Esophagus mucosa (tissue), 1 donor: ENCODE data around the gene FAM151A. TPM values are rescaled to one million over a fixed set of nuclear protein-coding genes. Genes with fewer than 3 reads are reported as not detected.
"Not testable (repeated sequence)": the region's sequence is repeated elsewhere in the genome, so short reads cannot be mapped to it uniquely, and the experiment has no call there.

ENCODE experiments used
- ATAC-seq: fragments of 200-7000 bp; cut with Tn5 transposase; one replicate; pipeline ENCODE4 v1.9.1; 2020
- total RNA-seq: library from RNA; stranded (reverse); gene quantifications from one replicate; pipeline ENCODE4 v1.2.4, GENCODE V29; 2023
- donor health status: DM: yes; HTN: yes; CAD: no.

Gene FAM151A
- total RNA-seq, 1 donor from 2014 or later = not detected

DNA sequence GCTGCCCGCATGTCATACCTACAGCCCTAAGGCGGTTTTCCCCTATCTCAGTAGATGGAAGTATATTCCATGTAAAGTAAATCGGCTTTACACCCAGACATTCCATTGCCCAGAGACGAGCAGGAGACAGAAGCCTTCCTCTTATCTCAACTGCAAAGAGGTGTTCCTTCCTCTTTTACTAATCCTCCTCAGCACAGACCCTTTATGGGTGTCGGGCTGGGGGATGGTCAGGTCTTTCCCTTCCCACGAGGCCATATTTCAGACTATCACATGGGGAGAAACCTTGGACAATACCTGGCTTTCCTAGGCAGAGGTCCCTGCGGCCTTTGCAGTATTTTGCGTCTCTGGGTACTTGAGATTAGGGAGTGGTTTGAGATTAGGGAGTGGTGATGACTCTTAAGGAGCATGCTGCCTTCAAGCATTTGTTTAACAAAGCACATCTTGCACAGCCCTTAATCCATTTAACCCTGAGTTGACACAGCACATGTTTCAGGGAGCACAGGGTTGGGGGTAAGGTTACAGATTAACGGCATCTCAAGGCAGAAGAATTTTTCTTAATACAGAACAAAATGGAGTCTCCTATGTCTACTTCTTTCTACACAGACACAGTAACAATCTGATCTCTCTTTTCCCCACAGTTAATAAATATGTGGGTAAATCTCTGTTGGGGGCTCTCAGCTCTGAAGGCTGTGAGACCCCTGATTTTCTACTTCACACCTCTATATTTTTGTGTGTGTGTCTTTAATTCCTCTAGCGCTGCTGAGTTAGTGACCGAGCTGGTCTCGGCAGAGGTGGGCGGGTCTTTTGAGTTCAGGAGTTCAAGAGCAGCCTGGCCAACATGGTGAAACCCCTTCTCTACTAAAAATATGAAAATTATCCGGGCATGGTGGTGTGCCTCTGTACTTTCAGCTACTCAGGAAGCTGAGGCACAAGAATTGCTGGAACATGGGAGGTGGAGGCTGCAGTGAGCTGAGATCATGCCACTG lies 13.4 kb upstream of the FAM151A start:
- not testable (repeated sequence) for ATAC-seq

DNA sequence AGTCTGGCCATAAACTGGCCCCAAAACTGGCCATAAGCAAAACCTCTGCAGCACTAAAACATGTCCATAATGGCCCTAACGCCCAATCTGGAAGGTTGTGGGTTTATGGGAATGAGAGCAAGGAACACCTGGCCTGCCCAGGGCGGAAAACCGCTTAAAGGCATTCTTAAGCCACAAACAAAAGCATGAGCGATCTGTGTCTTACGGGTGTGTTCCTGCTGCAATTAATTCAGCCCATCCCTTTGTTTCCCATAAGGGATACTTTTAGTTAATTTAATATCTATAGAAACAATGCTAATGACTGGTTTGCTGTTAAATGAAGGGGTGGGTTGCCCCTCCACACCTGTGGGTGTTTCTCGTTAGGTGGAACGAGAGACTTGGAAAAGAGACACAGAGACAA lies 12.5 kb upstream of the FAM151A start:
- not testable (repeated sequence) for ATAC-seq

DNA sequence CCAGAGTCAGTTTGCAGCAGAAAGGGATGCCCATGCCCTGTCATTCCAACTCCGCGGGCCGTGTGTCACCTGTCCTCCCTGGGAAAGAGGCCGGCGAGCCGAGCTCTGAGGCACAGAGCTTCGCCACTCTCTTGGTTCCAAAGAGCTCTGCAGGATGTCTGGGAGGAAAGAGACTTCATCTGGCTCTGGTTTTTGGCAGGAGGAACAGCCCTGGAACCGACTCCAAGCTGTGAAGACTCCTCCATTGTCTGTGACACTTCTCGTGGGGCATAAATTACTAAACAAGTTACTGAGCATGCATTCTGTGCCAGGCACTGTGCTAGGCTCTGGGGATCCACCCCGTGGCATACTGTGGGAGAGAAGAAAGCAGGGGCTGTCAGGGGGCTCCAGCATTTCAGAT lies 3.9 kb upstream of the FAM151A start:
- ATAC-seq = no peak

DNA sequence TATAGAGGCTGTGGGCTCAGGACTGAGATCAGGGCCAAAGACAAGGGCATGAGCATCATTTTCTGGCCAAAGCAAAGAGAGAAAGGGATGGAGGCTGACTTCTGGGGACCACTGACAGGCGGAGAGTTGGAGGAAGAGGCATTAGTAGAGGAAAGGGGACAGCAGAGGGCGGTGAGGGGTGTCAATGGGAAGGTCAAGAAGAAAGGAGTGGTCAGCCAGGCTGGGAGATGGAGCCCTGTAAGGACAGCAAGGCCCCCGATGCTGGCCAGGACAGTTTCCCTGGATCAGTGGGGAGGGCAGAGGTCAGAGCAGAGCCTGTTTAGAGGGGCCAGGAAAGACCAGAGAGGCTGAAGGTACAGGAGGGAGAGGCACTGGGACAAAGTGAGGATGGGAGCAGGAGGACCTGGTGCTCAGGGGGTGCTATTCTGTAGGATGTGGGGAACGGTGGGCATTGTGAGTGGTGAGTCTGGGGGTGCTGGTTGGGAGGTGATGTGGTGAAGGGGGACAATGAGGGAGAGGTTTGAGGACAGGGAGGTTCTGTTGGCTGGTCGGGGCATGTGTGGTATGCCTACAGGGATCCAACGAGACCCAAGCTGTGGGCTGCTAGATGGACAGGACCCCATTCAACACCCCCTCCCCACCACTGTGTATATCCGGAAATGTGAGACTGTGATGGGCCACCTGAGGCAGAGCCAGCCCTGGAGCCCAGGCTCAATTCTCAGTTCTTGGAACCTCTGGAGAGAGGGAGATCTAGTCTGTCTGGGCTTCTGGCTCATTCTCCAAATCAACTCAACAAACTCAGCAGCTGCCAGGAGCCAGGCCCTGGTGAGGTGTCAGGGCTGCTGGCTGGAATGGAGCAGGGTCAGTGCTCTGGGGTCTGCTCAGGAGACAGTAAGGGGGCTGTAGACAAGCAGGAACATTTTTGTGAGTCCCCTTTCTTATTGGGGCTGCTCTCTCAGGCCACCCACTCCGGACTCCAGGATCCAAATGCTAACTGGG lies 1.4 kb upstream of the FAM151A start:
- no peak for ATAC-seq

DNA sequence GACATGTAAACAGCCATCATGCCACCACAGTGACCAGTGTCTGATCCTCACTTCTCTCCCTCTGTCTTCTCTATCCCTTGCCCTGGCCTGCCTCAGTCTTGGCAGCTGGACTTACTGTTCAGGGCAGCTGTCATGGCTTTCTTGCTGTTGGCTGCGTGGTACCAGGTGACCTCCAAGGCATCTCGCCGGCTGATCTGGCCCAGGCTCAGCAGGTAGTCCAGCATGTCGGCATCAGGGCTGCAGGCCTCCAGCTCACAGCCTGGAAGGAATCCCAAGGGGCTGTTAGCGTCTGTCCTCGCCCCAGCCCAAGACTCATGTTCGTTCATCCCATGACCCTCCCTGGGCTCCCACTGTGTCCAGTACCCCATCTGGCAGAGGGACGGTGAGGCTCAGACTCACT lies 3.6 kb downstream of the FAM151A start:
- ATAC-seq = no peak

DNA sequence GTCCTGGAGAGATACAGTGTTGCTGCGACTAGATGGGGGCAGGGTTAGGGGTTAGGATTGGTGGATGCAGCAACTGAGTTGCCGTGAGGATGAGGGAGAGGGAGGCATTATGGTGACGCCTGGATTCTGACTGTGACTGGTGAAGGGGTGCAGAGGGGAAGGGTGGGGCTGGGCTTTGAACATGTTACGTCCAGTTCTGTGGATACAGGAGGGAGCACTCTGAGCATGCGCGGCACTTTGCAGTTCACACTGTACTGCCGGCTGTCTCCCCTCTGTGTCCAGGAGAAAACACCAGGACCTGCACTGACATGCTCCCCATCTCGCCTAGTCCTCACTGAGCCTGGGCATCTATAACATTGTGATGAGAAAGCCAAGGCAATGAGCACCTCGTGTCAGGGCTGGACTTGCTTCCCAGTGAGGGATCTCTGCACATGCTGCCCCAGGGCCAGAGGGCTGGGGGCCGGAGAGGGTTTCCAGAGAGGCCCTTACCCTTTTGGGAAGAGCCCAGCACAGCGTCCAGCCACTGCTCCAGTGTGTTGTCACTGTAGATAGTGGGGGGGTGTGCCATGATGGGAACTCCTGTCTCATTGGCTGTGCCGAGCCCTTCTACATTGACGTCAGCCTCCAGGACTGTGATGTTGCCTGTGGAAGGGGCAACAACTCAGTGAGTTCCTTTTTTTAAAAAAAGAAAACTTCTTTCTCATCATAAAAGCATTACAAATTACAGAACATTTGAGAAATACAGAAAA lies 7.6 kb downstream of the FAM151A start:
- ATAC-seq = peak; percentile 85

DNA sequence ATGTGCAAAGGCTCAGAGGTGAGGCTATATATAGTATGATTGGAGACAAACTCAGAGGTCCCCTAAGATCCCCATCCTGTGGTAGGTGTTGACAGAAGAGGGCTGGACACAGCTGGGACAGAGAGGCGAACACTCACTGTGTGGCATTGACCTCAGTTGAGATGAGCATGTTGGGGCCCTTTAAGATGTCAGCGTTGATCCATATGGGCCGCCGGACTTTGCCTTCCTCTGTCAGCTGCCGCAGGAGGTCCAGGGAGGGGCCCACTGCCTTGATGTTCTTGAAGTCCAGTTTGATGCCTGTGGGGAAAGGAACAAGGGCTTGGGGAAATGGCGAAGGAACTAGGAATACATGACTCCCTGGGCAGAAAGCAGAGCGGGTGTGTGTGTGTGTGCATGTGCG lies 8.8 kb downstream of the FAM151A start:
- ATAC-seq = no peak

DNA sequence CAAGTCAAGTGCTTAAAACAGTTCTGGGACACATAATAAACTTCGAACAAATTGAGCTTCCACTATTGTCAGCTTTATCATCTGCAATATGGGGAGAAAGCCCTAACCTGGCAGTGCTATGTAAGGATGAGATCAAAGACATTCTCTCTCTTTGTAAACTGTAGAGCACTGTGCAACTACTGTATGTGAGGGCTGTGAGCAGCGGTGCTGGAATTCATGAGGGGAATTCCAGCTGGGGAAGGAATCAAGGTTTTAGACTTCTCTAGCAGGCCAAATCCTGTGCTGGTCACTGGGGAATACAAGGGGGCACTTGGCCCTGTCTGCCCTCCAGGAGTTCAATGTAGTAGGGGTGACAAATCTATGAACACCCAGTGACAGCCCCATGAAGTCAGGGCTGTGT lies 9.3 kb downstream of the FAM151A start:
- ATAC-seq = no peak

DNA sequence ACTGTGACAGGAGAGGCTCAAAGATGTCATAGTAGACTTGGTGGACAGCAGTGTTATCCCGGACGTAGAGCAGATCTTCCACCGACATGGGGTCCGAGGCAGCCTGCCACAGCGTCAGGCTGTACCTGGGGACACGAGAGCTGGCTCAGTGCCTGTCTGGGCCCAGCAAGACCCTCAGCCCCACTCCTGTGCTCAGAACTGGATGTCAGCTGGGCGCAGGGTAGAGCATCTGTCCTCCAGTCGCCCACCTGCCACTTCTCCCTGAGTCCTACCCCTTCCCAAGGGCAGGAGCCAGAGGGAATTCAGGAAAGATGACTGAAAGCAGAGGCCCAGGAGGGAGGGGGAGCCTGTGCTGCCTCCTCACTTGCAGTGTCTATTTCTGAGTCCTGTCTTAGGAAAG lies 11.7 kb downstream of the FAM151A start:
- no peak for ATAC-seq

DNA sequence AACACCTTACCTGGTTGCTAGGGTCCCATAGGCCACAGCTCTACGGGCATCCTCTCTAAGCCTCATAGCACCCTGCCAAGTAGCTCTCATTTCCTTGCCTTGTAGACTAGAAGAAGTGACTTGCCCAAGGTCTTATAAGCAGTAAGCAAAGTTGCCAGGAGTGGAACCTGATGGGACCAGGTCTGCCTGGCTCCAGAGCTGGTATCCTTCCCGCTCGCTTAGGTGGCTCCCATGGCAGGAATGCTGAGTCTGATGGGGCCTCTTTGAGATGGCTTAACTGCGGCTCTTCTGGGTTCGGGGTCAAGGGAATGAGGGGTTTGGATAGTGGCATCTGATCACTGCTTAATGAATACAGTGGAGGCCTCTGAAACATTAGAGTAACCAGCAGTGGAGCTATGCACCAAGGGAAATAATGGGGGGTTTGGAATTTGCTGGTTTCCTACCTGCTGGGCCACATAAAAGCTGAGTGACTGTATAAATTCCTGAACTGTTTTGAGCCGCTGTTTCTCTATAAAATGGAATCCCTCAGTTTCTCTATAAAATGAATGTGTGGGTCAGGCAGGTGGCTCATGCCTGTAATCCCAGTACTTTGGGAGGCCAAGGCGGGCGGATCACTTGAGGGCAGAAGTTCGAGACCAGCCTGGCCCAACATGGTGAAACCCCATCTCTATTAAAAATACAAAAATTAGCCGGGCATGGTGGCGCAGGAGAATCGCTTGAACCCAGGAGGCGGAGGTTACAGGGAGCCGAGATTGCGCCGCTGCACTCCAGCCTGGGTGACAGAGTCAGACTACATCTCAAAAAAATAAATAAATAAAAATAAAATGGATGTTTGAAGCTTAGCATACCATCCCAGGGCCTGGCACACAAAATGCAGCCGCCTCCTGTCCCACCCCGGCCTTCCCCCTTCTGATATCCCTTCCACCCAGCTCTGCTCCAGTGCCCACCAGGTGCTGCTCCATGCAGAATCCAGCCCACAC lies 12.4 kb downstream of the FAM151A start:
- ATAC-seq = no peak

DNA sequence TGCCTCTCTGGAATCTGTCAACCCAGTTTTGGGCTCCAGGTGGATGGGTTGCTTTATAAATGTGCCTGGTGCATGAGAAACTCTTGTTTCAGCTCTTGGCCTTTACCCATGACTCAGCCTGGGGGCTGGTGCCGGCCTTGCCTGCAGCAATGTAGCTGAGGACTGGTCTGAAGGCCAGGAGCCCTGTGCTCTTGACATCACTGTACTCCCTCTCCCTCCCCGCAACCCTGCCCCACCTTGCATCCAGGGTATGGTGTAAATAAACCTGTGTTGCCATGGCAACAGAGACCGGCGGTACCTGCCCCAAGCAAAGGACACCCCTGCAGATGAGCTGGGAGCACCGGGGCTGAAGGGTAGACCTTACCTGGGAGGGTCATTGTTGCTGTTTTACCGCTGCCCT lies 13.3 kb downstream of the FAM151A start:
- ATAC-seq = no peak

DNA sequence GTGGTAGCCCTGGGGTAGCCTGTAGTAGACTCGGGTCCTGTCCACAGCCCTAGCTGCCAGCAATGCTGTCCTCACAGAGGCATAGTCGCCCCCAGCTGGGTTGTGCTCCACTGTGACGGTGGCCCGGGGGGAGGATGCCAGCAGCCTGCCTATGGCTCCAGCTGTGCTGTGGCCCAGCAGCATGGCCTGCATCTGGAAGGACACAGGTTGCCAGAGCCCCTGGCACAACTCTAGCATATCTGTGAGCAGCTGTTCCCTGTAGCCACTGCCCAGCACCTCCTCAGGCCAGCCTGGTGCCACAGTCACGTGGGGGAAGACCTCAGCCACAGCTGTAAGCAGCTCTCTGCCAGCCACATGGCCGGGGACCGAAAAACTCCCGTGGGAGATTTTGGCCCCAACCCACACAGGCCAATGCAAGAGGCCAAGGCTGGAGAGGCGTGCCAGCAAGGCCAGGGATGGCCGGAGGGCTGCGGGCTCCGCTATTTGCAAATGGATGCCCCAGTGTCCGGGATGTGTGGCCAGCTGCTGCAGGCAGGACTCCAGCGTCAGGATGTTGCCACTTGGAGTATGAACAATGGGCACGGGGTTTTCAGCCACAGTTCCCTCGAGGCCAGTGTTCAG lies 13.9 kb downstream of the FAM151A start:
- no peak for ATAC-seq

DNA sequence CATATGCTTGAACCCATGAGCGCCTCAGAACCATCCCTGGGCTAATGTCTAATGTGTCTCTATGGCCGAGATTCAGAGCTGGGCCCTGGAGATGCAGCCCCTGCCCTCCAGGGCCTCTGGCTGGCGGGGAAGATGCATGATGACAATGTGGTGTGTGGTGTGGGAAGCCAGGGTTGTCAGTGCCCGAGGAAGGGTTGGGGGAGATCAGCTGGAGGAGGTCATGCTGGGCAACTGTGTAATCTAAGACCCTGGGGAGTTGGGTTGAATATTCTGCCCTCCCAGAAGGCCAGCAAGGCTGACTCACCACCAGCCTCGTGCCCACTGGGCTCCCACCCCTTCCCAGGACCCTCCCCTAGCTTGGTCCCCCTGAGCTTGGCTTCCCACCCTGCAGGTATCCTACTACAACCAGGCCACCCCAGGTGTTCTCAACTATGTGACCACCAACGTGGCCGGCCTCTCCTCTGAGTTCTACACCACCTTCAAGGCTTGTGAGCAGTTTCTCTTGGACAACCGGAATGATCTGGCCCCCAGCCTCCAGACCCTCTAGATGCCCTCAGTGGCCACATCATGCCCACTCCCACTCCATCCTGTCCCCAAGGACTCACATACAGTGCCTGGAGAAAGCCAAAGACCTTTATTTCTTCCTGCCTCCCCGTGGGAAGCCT lies 14.6 kb downstream of the FAM151A start:
- ATAC-seq = no peak

DNA sequence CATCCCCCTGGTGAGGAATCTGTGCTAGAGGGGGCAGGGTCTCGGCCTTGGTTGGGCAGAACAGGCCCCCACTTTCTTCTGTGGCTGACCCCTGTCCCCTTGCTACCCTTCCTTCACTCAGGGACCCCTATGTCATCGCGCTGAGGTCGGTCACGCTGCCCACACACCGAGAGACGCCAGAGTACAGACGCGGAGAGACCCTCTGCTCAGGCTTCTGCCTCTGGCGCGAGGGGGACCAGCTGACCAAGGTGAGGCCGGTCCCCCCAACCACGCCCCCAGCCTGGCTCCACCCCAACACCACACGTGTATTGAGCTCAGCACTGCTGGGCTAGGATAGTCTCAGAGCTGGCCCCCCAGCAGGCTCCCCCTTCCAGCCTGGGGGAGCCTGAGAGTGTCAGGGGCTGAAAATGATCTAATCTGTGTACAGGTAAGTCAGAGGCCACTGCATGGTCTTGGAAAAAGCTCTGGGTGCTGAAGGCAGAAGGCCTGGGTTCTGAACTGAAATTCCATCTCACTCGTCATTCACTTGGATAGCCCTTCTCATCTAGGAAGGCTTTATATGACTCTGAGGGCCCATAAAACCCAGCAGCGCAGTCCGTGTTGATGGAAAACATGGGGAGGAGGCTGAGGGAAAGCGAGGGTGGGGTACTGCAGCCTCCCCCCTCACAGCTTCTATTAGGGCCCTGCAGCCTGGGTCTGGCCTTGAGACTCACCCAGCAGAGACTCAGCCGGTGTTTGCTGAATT lies 15.3 kb downstream of the FAM151A start:
- ATAC-seq = no peak

DNA sequence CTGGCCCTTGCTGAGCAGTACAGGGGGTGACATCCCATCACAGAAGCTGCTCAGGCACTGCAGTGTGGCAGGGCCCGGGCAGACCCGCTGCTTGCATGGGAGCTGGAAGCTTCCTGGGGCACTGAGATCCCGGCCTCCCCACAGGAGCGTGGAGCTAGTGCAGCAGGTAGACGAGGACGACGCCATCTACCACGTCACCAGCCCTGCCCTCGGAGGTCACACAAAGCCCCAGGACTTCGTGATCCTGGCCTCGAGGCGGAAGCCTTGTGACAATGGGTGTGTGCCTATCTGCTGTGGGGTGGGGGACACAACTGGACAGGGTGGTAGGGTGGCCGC lies 16.4 kb downstream of the FAM151A start:
- ATAC-seq = no peak

DNA sequence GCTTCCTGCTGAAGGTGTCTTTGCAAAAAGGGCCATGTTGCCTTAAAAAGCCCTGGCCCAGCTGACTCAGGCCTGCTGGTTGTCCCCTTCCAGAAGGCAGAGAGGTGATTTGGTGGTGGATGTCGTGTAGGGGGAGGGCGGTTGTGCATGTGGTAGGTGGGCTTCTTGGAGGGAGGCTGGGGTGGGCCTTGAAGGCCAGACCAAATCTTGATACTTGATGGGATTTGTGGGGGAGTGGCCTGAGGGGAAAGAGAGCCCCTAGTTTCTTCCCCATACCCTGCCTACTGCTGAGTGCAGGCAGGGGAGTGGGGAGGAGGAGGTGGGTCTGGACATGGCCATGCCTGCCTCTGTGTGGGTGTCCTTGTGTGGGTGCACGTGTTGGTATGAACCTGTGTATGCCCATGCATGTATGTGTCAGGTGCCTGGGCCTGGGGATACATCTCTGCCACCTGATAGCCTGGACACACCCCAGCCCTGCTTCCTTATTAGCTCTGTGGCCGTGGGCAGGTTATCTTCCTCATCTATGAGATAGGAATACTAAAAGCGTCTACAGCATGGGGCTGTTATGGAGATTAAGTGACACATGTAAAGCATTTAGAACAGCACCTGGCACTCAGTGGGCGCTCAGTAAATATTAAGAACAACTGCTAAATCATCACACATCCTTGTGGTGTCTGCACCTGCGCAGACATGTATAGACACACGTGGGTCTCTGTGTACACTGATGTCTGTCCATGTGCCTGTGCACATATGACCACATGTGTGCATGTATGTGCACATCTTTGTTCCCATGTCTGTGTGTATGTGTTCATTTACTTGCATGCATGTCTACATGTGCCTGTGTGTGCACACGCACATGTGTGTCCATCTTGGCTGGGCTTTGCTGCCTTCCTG lies 17.0 kb downstream of the FAM151A start:
- no peak for ATAC-seq

DNA sequence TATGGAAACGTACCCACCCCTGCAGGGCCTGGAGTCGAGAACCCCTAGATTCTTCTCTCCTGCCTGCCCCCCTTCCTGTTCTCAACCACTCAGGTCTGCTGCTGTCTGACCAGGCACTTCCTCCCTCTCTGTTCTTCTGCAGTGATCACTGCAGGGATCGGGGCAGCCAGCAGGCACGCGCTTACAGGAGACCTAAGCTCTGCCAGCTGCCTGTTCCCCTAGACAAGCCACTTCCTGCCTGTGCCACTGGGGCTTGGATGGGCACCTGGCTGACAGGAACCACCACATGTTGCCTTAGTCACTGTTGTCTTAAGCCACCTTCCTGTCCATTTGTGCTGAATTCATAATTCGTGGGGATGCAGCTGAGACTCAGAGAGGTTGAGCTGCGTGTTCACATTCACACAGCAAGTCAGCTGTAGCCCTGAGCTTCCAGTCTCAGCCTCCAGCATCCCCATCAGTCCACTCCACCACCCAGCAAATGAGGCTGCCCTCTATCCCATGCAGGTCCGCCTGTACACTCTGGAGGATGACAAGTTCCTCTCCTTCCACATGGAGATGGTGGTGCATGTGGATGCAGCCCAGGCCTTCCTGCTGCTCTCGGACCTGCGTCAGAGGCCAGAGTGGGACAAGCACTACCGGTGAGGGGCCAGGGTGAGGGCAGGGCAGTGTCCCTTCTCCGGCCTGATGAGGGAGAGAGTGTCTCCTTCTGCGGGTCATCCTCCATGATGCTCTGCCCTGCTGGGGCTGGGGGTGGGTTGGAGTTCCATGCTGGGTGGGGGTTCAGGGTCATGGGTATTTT lies 18.6 kb downstream of the FAM151A start:
- peak; percentile 74 for ATAC-seq

DNA sequence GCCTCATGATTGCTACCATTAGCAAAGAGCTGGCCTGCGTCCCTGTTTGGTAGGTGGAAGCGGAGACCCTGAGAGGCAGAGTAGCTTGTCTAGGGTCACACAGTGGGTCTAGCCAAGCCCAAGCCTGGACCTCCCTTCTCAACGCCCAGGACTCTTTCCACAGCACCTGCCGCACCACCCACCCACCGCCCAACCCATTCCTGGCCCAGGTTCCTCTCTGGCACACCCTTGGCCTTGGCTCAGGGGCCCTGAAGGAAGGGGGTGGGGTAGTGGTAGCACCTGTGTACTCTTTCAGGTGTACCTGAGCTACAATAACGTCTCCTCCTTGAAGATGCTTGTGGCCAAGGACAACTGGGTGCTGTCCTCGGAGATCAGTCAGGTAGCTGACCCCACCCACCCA lies 19.3 kb downstream of the FAM151A start:
- peak; percentile 58 for ATAC-seq
